Measurements from ENCODE around the gene CDK1. TPM values are rescaled to one million over a fixed set of nuclear protein-coding genes. Genes with fewer than 3 reads are reported as not detected.

CDK1 gene
- polyA plus RNA-seq: 2.2 TPM in 1 of 2 replicates, not detected in the other

DNA sequence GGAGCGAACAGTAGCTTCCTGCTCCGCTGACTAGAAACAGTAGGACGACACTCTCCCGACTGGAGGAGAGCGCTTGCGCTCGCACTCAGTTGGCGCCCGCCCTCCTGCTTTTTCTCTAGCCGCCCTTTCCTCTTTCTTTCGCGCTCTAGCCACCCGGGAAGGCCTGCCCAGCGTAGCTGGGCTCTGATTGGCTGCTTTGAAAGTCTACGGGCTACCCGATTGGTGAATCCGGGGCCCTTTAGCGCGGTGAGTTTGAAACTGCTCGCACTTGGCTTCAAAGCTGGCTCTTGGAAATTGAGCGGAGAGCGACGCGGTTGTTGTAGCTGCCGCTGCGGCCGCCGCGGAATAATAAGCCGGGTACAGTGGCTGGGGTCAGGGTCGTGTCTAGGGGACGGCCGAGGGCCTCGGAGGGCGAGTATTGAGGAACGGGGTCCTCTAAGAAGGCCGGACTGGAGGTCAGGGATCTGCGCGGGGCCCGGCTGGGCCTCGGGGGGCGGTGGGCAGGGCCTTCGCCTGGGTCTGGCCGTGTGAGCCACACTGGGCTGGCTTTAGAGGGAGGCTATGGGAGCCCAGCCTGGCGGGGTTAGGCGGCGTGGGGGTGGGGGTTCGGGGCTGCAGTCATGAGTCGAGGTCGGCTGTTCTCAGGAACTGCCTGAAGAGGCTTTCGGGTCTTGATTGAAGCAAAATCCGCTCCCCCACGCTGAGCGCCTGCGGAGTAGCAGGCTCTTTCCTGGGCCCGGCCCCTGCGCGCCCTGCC, at the start of gene CDK1:
Gene CDK1 (plus strand): TSS at position 265 of the 757 bp plus-strand sequence. CDS start 1,688 bp downstream, outside the sequence.

Other genes with a start within 250 kb of the CDK1 start
- gene RHOBTB1, start 165.7 kb downstream of the CDK1 start, polyA plus RNA-seq: 1.6 and 2.5 TPM in 2 replicates

Measured in Purkinje cell (primary cell).